ENCODE measurements around the gene SEMA4D. TPM values are rescaled to one million over a fixed set of nuclear protein-coding genes. Genes with fewer than 3 reads are reported as not detected.

The SEMA4D gene
- total and polyA plus RNA-seq, 2 of the 13 experiments (the other 11 are each of a cell fraction or from before 2014, with no cell fraction given) = 0.13 to 0.16 TPM

DNA sequence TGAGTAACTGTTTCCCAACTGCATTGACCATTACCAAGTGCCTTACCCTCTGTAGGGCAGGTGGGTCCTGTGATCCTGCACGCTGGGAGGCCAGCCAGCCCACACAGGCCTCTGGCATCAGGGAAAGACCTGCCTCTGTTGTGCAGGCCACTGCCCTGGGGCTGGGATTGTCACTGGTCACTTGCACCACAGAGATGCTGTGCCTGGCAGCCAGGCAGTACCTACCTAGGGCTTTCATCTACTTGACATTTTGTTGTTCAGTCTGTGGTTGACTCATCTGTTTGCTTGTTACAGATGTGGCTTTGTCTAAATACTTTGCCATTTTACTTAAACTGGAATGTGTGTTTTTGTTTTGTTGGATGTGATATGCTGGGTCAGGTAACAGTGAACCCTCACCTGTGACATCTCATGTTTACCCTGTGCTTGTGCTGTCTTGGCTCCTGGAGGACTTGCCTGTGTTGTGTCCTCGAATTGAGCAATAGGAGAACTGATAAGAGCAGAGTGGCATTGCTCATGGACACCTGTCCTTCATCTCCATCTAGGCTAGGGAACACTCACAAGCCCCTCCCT lies 146.8 kb downstream of the SEMA4D start (continued):
- TF ChIP-seq, protein P1, sequence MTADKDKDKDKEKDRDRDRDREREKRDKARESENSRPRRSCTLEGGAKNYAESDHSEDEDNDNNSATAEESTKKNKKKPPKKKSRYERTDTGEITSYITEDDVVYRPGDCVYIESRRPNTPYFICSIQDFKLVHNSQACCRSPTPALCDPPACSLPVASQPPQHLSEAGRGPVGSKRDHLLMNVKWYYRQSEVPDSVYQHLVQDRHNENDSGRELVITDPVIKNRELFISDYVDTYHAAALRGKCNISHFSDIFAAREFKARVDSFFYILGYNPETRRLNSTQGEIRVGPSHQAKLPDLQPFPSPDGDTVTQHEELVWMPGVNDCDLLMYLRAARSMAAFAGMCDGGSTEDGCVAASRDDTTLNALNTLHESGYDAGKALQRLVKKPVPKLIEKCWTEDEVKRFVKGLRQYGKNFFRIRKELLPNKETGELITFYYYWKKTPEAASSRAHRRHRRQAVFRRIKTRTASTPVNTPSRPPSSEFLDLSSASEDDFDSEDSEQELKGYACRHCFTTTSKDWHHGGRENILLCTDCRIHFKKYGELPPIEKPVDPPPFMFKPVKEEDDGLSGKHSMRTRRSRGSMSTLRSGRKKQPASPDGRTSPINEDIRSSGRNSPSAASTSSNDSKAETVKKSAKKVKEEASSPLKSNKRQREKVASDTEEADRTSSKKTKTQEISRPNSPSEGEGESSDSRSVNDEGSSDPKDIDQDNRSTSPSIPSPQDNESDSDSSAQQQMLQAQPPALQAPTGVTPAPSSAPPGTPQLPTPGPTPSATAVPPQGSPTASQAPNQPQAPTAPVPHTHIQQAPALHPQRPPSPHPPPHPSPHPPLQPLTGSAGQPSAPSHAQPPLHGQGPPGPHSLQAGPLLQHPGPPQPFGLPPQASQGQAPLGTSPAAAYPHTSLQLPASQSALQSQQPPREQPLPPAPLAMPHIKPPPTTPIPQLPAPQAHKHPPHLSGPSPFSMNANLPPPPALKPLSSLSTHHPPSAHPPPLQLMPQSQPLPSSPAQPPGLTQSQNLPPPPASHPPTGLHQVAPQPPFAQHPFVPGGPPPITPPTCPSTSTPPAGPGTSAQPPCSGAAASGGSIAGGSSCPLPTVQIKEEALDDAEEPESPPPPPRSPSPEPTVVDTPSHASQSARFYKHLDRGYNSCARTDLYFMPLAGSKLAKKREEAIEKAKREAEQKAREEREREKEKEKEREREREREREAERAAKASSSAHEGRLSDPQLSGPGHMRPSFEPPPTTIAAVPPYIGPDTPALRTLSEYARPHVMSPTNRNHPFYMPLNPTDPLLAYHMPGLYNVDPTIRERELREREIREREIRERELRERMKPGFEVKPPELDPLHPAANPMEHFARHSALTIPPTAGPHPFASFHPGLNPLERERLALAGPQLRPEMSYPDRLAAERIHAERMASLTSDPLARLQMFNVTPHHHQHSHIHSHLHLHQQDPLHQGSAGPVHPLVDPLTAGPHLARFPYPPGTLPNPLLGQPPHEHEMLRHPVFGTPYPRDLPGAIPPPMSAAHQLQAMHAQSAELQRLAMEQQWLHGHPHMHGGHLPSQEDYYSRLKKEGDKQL (CRISPR knock-in tag; IDR thresholded peaks at IDR 0.05; ENCODE audit: low read depth) = peak; percentile 86
- TF ChIP-seq TBX3 (IDR thresholded peaks at IDR 0.05; ENCODE audit: borderline replicate concordance) (peak; percentile 69; the same call in 1 of the 2 replicates), SIX4 (CRISPR knock-in tag; IDR thresholded peaks at IDR 0.05) (peak; percentile 88), ARID2 (CRISPR knock-in tag; IDR thresholded peaks at IDR 0.05; ENCODE audit: borderline replicate concordance) (no peak), MEIS2 (CRISPR knock-in tag; IDR thresholded peaks at IDR 0.05) (peak; percentile 95), MAFF (IDR thresholded peaks at IDR 0.05; ENCODE audit: low read depth, low read length) (peak; percentile 50; the same call in 1 of the 2 replicates), SIN3B (IDR thresholded peaks at IDR 0.05; ENCODE audit: low read length) (no peak), JUND (CRISPR knock-in tag; IDR thresholded peaks at IDR 0.05) (peak; percentile 44; the same call in 1 of the 2 replicates), MYC (CRISPR knock-in tag; IDR thresholded peaks at IDR 0.05; ENCODE audit: borderline replicate concordance) (peak; percentile 41; the same call in 1 of the 2 replicates), HDAC6 (IDR thresholded peaks at IDR 0.05; ENCODE audit: low read depth, low read length) (no peak), CENPT (CRISPR knock-in tag; IDR thresholded peaks at IDR 0.05; ENCODE audit: low read depth) (no peak), BCL6 (CRISPR knock-in tag; IDR thresholded peaks at IDR 0.05) (peak; percentile 82), RAD21 (CRISPR knock-in tag; IDR thresholded peaks at IDR 0.05) (no peak), ZNF543 (CRISPR knock-in tag; IDR thresholded peaks at IDR 0.05) (no peak), NR2F1 (CRISPR knock-in tag; IDR thresholded peaks at IDR 0.05) (peak; percentile 55 to 67; a peak in 3 of 4 replicates), ZBTB7B (CRISPR knock-in tag; IDR thresholded peaks at IDR 0.05) (no peak)
- TF ChIP-seq, protein P2, sequence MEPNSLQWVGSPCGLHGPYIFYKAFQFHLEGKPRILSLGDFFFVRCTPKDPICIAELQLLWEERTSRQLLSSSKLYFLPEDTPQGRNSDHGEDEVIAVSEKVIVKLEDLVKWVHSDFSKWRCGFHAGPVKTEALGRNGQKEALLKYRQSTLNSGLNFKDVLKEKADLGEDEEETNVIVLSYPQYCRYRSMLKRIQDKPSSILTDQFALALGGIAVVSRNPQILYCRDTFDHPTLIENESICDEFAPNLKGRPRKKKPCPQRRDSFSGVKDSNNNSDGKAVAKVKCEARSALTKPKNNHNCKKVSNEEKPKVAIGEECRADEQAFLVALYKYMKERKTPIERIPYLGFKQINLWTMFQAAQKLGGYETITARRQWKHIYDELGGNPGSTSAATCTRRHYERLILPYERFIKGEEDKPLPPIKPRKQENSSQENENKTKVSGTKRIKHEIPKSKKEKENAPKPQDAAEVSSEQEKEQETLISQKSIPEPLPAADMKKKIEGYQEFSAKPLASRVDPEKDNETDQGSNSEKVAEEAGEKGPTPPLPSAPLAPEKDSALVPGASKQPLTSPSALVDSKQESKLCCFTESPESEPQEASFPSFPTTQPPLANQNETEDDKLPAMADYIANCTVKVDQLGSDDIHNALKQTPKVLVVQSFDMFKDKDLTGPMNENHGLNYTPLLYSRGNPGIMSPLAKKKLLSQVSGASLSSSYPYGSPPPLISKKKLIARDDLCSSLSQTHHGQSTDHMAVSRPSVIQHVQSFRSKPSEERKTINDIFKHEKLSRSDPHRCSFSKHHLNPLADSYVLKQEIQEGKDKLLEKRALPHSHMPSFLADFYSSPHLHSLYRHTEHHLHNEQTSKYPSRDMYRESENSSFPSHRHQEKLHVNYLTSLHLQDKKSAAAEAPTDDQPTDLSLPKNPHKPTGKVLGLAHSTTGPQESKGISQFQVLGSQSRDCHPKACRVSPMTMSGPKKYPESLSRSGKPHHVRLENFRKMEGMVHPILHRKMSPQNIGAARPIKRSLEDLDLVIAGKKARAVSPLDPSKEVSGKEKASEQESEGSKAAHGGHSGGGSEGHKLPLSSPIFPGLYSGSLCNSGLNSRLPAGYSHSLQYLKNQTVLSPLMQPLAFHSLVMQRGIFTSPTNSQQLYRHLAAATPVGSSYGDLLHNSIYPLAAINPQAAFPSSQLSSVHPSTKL (CRISPR knock-in tag; IDR thresholded peaks at IDR 0.05) = peak; percentile 95
- TF ChIP-seq, protein P3, sequence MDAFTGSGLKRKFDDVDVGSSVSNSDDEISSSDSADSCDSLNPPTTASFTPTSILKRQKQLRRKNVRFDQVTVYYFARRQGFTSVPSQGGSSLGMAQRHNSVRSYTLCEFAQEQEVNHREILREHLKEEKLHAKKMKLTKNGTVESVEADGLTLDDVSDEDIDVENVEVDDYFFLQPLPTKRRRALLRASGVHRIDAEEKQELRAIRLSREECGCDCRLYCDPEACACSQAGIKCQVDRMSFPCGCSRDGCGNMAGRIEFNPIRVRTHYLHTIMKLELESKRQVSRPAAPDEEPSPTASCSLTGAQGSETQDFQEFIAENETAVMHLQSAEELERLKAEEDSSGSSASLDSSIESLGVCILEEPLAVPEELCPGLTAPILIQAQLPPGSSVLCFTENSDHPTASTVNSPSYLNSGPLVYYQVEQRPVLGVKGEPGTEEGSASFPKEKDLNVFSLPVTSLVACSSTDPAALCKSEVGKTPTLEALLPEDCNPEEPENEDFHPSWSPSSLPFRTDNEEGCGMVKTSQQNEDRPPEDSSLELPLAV (CRISPR knock-in tag; conservative IDR thresholded peaks at IDR 0.05; ENCODE audit: low read depth) = 0 out of 2 replicates have a peak, but pooled peaks have one; percentile 36
- TF ChIP-seq, protein P4, sequence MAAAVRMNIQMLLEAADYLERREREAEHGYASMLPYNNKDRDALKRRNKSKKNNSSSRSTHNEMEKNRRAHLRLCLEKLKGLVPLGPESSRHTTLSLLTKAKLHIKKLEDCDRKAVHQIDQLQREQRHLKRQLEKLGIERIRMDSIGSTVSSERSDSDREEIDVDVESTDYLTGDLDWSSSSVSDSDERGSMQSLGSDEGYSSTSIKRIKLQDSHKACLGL (CRISPR knock-in tag; IDR thresholded peaks at IDR 0.05) = no peak
